Omental fat pad (tissue), 4 donors: ENCODE results near the gene EPHA4. TPM values are rescaled to one million over a fixed set of nuclear protein-coding genes. Genes with fewer than 3 reads are reported as not detected.

Experiments used
- ATAC-seq: fragments of 150-250 bp; one replicate; pipeline ENCODE4 v1.9.1; 2016; ENCODE audit warnings: mild to moderate bottlenecking, moderate library complexity; ENCODE audit not compliant: low FRiP score
- DNase-seq: peaks from one replicate; pipeline ENCODE4 v3.0.0-alpha.2; 2019; ENCODE audit warnings: low spot score
- total RNA-seq, 4 donors: library from RNA; depleted of rRNA; stranded (reverse); fragments of >200 nt; gene quantifications; one replicate each; pipeline ENCODE4 v1.1.0, GENCODE V29; 2016
- TF ChIP-seq, protein P1 (sequence below), 3 donors: fragments of 450-650 bp; IDR thresholded peaks; one replicate each; pipeline ENCODE4 v1.5.1; 2016 to 2017; ENCODE audit warnings: antibody characterized with exemption in 3 of 3, mild to moderate bottlenecking in 3 of 3, moderate library complexity in 2 of 3

EPHA4 gene
- total RNA-seq, 4 donors from 2014 or later = 18.5 to 43.0 (median 23.6) TPM

GRCh38 chr2:221385716-221386115, 186.4 kb downstream of the EPHA4 start:
- TF ChIP-seq, protein P1, sequence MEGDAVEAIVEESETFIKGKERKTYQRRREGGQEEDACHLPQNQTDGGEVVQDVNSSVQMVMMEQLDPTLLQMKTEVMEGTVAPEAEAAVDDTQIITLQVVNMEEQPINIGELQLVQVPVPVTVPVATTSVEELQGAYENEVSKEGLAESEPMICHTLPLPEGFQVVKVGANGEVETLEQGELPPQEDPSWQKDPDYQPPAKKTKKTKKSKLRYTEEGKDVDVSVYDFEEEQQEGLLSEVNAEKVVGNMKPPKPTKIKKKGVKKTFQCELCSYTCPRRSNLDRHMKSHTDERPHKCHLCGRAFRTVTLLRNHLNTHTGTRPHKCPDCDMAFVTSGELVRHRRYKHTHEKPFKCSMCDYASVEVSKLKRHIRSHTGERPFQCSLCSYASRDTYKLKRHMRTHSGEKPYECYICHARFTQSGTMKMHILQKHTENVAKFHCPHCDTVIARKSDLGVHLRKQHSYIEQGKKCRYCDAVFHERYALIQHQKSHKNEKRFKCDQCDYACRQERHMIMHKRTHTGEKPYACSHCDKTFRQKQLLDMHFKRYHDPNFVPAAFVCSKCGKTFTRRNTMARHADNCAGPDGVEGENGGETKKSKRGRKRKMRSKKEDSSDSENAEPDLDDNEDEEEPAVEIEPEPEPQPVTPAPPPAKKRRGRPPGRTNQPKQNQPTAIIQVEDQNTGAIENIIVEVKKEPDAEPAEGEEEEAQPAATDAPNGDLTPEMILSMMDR (IDR thresholded peaks at IDR 0.05) = no peak
- ATAC-seq (no peak), DNase-seq (no peak)

GRCh38 chr2:221381928-221382488, 190.1 kb downstream of the EPHA4 start:
- DNase-seq = no peak
- TF ChIP-seq, protein P1 (IDR thresholded peaks at IDR 0.05) = no peak
- no peak for ATAC-seq

GRCh38 chr2:221380686-221381085, 191.4 kb downstream of the EPHA4 start:
- TF ChIP-seq, protein P1 (IDR thresholded peaks at IDR 0.05) = no peak
- ATAC-seq = no peak
- DNase-seq = no peak

GRCh38 chr2:221380062-221380461, 192.0 kb downstream of the EPHA4 start:
- TF ChIP-seq, protein P1 (IDR thresholded peaks at IDR 0.05) = no peak
- DNase-seq (no peak), ATAC-seq (no peak)

GRCh38 chr2:221377597-221377996, 194.5 kb downstream of the EPHA4 start:
- TF ChIP-seq, protein P1 (IDR thresholded peaks at IDR 0.05) = no peak
- ATAC-seq (no peak), DNase-seq (no peak)

DNA sequence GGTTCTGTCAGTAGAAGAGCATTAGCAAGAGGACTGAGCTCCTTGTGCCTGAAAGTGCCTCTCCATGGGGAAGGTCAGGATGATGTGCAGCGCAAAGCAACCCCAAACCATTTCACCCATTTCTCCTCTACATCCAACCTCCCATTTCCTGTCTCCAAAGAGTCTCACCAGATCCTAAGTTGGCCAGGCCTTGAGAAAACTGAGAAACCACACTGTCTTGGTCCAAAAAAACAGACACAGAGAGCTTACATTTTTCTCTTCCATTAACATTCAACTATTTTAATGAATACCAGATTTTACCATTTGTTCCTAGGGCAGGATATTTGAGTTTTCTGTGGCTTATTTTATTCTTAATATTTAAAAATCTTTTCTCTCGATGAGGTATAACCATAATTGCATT, 195.0 kb downstream of the EPHA4 start:
- DNase-seq (no peak), ATAC-seq (no peak)
- TF ChIP-seq, protein P1 (IDR thresholded peaks at IDR 0.05) = no peak

GRCh38 chr2:221374234-221374633, 197.9 kb downstream of the EPHA4 start:
- ATAC-seq (no peak), DNase-seq (no peak)
- TF ChIP-seq, protein P1 (IDR thresholded peaks at IDR 0.05) = no peak
